Mesenchymal stem cell (in vitro differentiated cells and primary cell): ENCODE results near the gene ATP1A2.

Experiments
- DNase-seq: peaks from one replicate; pipeline ENCODE4 v3.0.0-alpha.2; 2013
- H2AFZ ChIP-seq: one replicate; pipeline ENCODE4 v1.6.1; 2013; ENCODE audit warnings: low read depth, mild to moderate bottlenecking, control low read depth, inconsistent platforms, low read length, moderate library complexity
- H2AK5ac ChIP-seq: 2 replicates; pipeline ENCODE4 v1.6.1; 2013; ENCODE audit warnings: low read length, moderate library complexity, mild to moderate bottlenecking, inconsistent platforms; ENCODE audit not compliant: severe bottlenecking
- H2BK120ac ChIP-seq: one replicate; pipeline ENCODE4 v1.6.1; 2013; ENCODE audit warnings: low read depth, mild to moderate bottlenecking, inconsistent platforms, low read length, moderate library complexity
- H2BK12ac ChIP-seq, 2 experiments: one replicate each; pipeline ENCODE4 v1.6.1; 2013; ENCODE audit warnings: inconsistent platforms in 2 of 2, low read length in 2 of 2, mild to moderate bottlenecking in 2 of 2, moderate library complexity in 2 of 2, control low read depth in 1 of 2
- H2BK15ac ChIP-seq: one replicate; pipeline ENCODE4 v1.6.1; 2013; ENCODE audit warnings: mild to moderate bottlenecking, low read depth, inconsistent platforms; ENCODE audit not compliant: poor library complexity, severe bottlenecking
- H2BK5ac ChIP-seq: 2 replicates; pipeline ENCODE4 v1.6.1; 2013; ENCODE audit warnings: low read depth, mild to moderate bottlenecking, low read length, control low read depth, inconsistent platforms; ENCODE audit not compliant: poor library complexity, severe bottlenecking
- H3K14ac ChIP-seq, 2 experiments: one replicate each; pipeline ENCODE4 v1.6.1; 2013; ENCODE audit warnings: inconsistent platforms in 2 of 2, low read length in 2 of 2, control low read depth in 1 of 2, mild to moderate bottlenecking in 1 of 2, moderate library complexity in 1 of 2
- H3K18ac ChIP-seq, 2 experiments: one replicate each; pipeline ENCODE4 v1.6.1; 2013; ENCODE audit warnings: inconsistent platforms in 2 of 2, low read length in 2 of 2, control low read depth in 1 of 2, low read depth in 1 of 2, mild to moderate bottlenecking in 1 of 2
- H3K23ac ChIP-seq, 2 experiments: one replicate each; pipeline ENCODE4 v1.6.1; 2013; ENCODE audit warnings: inconsistent platforms in 2 of 2, low read length in 2 of 2, mild to moderate bottlenecking in 2 of 2, moderate library complexity in 2 of 2, control low read depth in 1 of 2
- H3K27ac ChIP-seq: 2 replicates; pipeline ENCODE4 v1.5.1; 2013; ENCODE audit warnings: mild to moderate bottlenecking, moderate library complexity, low read length, control low read depth, inconsistent platforms; ENCODE audit not compliant: poor library complexity, severe bottlenecking
- H3K27me3 ChIP-seq, 2 experiments: 2 replicates each; pipeline versions ENCODE4 v1.6.1 to v1.7.0; 2013; ENCODE audit warnings: low read length in 2 of 2, mild to moderate bottlenecking in 2 of 2, moderate library complexity in 2 of 2, control low read depth in 1 of 2, inconsistent platforms in 1 of 2; ENCODE audit not compliant: control insufficient read depth in 1 of 2, insufficient read depth in 1 of 2
- H3K36me3 ChIP-seq, 2 experiments: 2 replicates each; pipeline versions ENCODE4 v1.6.1 to v1.7.0; 2013; ENCODE audit warnings: low read length in 2 of 2, control low read depth in 1 of 2, inconsistent platforms in 1 of 2, low read depth in 1 of 2, mild to moderate bottlenecking in 1 of 2; ENCODE audit not compliant: insufficient read depth in 2 of 2, control insufficient read depth in 1 of 2
- H3K4ac ChIP-seq, 2 experiments: one replicate each; pipeline ENCODE4 v1.6.1; 2013; ENCODE audit warnings: inconsistent platforms in 2 of 2, low read length in 2 of 2, mild to moderate bottlenecking in 2 of 2, moderate library complexity in 2 of 2, control low read depth in 1 of 2, low read depth in 1 of 2
- H3K4me1 ChIP-seq: 2 replicates; pipeline ENCODE4 v1.6.1; 2013; ENCODE audit warnings: low read depth, low read length, control low read depth; ENCODE audit not compliant: control insufficient read depth, insufficient read depth
- H3K4me2 ChIP-seq: 2 replicates; pipeline ENCODE4 v1.6.1; 2013; ENCODE audit warnings: low read length, mild to moderate bottlenecking, inconsistent platforms; ENCODE audit not compliant: poor library complexity, severe bottlenecking
- H3K4me3 ChIP-seq, 2 experiments: 2 replicates each; pipeline versions ENCODE4 v1.5.1 to v1.7.0; 2013; ENCODE audit warnings: low read length in 2 of 2, mild to moderate bottlenecking in 2 of 2, control low read depth in 1 of 2, low read depth in 1 of 2; ENCODE audit not compliant: insufficient read depth in 1 of 2
- H3K79me1 ChIP-seq: replicated peaks from 2 replicates; pipeline ENCODE4 v1.6.1; 2013; ENCODE audit warnings: mild to moderate bottlenecking, control low read depth, low read length, inconsistent platforms; ENCODE audit not compliant: poor library complexity, severe bottlenecking
- H3K9ac ChIP-seq: 2 replicates; pipeline ENCODE4 v1.7.0; 2013; ENCODE audit warnings: mild to moderate bottlenecking, low read length, moderate library complexity
- H3K9me3 ChIP-seq: 2 replicates; pipeline ENCODE4 v1.7.0; 2013; ENCODE audit warnings: mild to moderate bottlenecking, low read length; ENCODE audit not compliant: control insufficient read depth
- H4K8ac ChIP-seq: one replicate; pipeline ENCODE4 v1.6.1; 2013; ENCODE audit warnings: inconsistent platforms, mild to moderate bottlenecking, low read length, moderate library complexity
- H4K91ac ChIP-seq: one replicate; pipeline ENCODE4 v1.6.1; 2013; ENCODE audit warnings: mild to moderate bottlenecking, low read length, inconsistent platforms
- WGBS: methylation state at CpG from one replicate; pipeline ENCODE4 v1.1.7; 2013; ENCODE audit warnings: mixed read lengths; 5-methylcytosine and 5-hydroxymethylcytosine counted together

ATP1A2 gene

DNA sequence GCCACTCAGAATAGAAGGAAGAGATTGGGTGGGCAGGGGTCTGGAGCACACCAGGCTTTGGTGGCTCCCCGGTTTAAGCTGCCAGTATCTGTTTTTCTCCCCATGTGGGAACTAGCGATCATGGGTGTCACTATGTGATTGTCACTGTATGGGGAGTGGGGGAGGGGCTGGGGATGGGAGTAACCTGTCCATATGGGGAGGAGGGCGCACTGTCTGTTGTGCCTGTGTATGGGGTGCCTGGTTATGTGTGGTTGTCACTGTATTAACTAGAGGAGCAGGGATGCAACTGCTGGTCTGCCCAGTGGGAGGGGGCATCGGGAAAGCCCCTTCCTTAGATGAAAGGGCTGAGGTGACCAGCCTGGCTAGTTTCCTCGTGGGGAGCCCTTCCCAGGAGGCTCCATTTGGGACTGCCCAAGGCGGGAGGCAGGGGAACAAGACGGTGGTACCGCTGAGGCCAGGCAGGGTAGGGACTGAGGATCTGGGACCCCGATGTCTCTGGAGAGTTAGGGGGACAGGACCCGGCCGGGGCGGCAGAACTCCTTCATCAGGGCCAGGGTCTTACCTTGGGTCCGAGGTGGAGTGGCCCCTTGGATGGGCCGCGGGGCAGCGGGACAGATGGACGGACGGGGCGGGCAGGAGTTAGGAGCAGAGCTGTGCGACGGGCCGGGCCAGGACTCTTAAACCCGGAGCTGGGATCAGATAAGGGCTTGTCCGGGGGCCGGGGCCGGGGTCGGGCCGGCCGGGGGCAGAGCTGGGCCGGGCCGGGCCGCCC lies 45.9 kb upstream of the ATP1A2 start, which contains the start of gene KCNJ10:
Gene KCNJ10, minus strand, starts transcription at position 701 of the 772 bp plus-strand sequence. CDS start 27,628 bp downstream, outside the sequence.
- H3K79me1 ChIP-seq, result no peaks in the 10 kb centered on the region
- no peak within 1 kb of the TSS for H2AK5ac ChIP-seq
- H2AFZ ChIP-seq, result peak within 1 kb of the TSS; percentile 89
- no peak within 1 kb of the TSS for H4K8ac ChIP-seq
- no peaks in the 10 kb centered on the region for H3K36me3 ChIP-seq
- H2BK12ac ChIP-seq, result no peak within 1 kb of the TSS
- no peaks in the 10 kb centered on the region for H3K9me3 ChIP-seq
- peak within 1 kb of the TSS; percentile 54 to 84 for H3K4me3 ChIP-seq
- peak within 1 kb of the TSS in 1 of 2 experiments; percentile 77 for H3K23ac ChIP-seq
- 21% methylated on average over 23 of the region's 32 CpGs for WGBS
- H3K27me3 ChIP-seq, result peaks cover 64 to 85% of the 10 kb centered on the region in 2 experiments
- H3K4me1 ChIP-seq, result peaks cover 8% of the 10 kb centered on the region
- H3K14ac ChIP-seq, result no peak within 1 kb of the TSS
- no peak within 1 kb of the TSS for H3K27ac ChIP-seq
- H2BK15ac ChIP-seq, result no peak within 1 kb of the TSS
- no peak within 1 kb of the TSS for H2BK5ac ChIP-seq
- H3K18ac ChIP-seq, result no peak within 1 kb of the TSS
- H3K4me2 ChIP-seq, result peak within 1 kb of the TSS; percentile 89
- H2BK120ac ChIP-seq, result no peak within 1 kb of the TSS
- no peak within 1 kb of the TSS for H4K91ac ChIP-seq
- no peak for DNase-seq
- H3K4ac ChIP-seq, result peak within 1 kb of the TSS in 1 of 2 experiments; percentile 24
- H3K9ac ChIP-seq, result peak within 1 kb of the TSS; percentile 53

GRCh38 chr1:160070243-160071163 lies 45.1 kb upstream of the ATP1A2 start:
- peak overlapping the region; percentile 53 for H3K9ac ChIP-seq
- DNase-seq, result peak; percentile 75
- peaks cover 59 to 84% of the 10 kb centered on the region in 2 experiments for H3K27me3 ChIP-seq
- H3K9me3 ChIP-seq, result no peaks in the 10 kb centered on the region
- H2BK12ac ChIP-seq, result no peak overlapping the region
- H3K27ac ChIP-seq, result no peak overlapping the region
- H3K18ac ChIP-seq, result no peak overlapping the region
- H3K4me3 ChIP-seq, result peak overlapping the region; percentile 54 to 84
- no peak overlapping the region for H2BK5ac ChIP-seq
- no peak overlapping the region for H2BK15ac ChIP-seq
- no peak overlapping the region for H2AK5ac ChIP-seq
- H3K79me1 ChIP-seq, result no peaks in the 10 kb centered on the region
- H4K8ac ChIP-seq, result no peak overlapping the region
- peak overlapping the region in 1 of 2 experiments; percentile 24 for H3K4ac ChIP-seq
- no peak overlapping the region for H3K14ac ChIP-seq
- H2AFZ ChIP-seq, result peak overlapping the region; percentile 89
- H3K36me3 ChIP-seq, result no peaks in the 10 kb centered on the region
- WGBS, result 2% methylated on average over 41 of the region's 46 CpGs
- peak overlapping the region in 1 of 2 experiments; percentile 77 for H3K23ac ChIP-seq
- H4K91ac ChIP-seq, result no peak overlapping the region
- peak overlapping the region; percentile 89 for H3K4me2 ChIP-seq
- no peak overlapping the region for H2BK120ac ChIP-seq
- H3K4me1 ChIP-seq, result peaks cover 8% of the 10 kb centered on the region

DNA sequence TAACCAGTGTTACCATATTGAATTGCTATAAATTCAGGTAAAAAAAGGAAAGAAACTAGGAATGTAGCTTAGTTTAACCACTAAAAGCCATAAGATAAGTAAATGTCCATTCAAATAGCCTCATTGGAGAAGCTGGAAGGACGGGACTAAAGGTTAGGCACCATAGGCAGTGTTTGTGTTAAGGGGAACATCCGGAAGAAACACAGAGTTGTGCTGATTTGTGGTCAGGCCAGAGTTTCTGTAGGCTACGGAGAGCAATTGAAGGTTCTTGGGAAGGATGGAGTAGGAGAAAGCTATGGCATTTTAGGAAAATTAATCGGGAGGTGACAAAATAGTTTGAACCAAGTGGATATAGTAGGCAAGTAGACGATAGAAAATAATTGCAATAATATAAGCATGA lies 44.3 kb upstream of the ATP1A2 start:
- Histone ChIP-seq H3K9me3 (no peaks in the 10 kb centered on the region), H3K4ac (no peak overlapping the region), H2BK5ac (no peak overlapping the region), H3K27me3 (peaks cover 66 to 81% of the 10 kb centered on the region in 2 experiments), H2BK12ac (no peak overlapping the region), H2AFZ (no peak overlapping the region), H3K36me3 (no peaks in the 10 kb centered on the region), H3K4me3 (no peak overlapping the region), H3K18ac (no peak overlapping the region), H3K9ac (no peak overlapping the region), H2AK5ac (no peak overlapping the region), H2BK15ac (no peak overlapping the region), H4K8ac (no peak overlapping the region), H2BK120ac (no peak overlapping the region), H3K27ac (no peak overlapping the region), H4K91ac (no peak overlapping the region), H3K14ac (no peak overlapping the region), H3K79me1 (no peaks in the 10 kb centered on the region), H3K23ac (no peak overlapping the region), H3K4me1 (peaks cover 12% of the 10 kb centered on the region), H3K4me2 (no peak overlapping the region)
- 88% methylated on average over 5 of the region's 5 CpGs for WGBS
- DNase-seq, result no peak

DNA sequence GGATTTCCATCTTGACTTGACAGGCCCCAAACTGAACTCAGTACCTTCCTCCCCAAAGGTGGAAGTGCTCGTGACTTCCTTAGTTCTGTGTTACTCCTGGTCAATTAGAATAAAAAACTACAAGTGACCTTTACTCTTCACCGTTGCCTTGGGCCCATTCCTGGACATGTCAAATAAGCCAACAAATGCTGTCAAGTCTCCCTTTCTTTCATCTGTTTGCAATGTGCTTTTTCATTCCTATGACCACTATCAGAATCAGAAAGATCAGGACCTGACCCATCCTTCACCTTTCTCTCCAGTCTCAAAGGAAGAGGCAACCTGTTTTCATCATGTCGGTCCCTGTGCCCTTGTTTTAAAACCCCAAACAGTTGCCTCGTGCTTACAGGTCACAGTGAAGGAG lies 40.7 kb upstream of the ATP1A2 start:
- Histone ChIP-seq H2BK120ac (no peak overlapping the region), H3K27ac (no peak overlapping the region), H4K91ac (no peak overlapping the region), H2BK5ac (no peak overlapping the region), H3K4ac (no peak overlapping the region), H3K4me1 (peaks cover 8% of the 10 kb centered on the region), H2AFZ (no peak overlapping the region), H4K8ac (no peak overlapping the region), H3K79me1 (no peaks in the 10 kb centered on the region), H3K14ac (no peak overlapping the region), H3K18ac (no peak overlapping the region), H2BK12ac (no peak overlapping the region), H3K27me3 (peaks cover 38 to 61% of the 10 kb centered on the region in 2 experiments), H2AK5ac (no peak overlapping the region), H3K4me2 (no peak overlapping the region), H2BK15ac (no peak overlapping the region), H3K9me3 (no peaks in the 10 kb centered on the region), H3K36me3 (no peaks in the 10 kb centered on the region), H3K23ac (no peak overlapping the region), H3K9ac (no peak overlapping the region), H3K4me3 (no peak overlapping the region)
- DNase-seq, result no peak
- 69% methylated on average over 4 of the region's 4 CpGs for WGBS
